HG02623 (cell line): ENCODE data around the gene SLC40A1.

Experiments used
- ATAC-seq: cut with Tn5 transposase; IDR thresholded peaks from one replicate; pipeline ENCODE4 v1.9.1; 2021; ENCODE audit warnings: moderate library complexity; ENCODE audit not compliant: unreplicated experiment

SLC40A1 gene, protein sequence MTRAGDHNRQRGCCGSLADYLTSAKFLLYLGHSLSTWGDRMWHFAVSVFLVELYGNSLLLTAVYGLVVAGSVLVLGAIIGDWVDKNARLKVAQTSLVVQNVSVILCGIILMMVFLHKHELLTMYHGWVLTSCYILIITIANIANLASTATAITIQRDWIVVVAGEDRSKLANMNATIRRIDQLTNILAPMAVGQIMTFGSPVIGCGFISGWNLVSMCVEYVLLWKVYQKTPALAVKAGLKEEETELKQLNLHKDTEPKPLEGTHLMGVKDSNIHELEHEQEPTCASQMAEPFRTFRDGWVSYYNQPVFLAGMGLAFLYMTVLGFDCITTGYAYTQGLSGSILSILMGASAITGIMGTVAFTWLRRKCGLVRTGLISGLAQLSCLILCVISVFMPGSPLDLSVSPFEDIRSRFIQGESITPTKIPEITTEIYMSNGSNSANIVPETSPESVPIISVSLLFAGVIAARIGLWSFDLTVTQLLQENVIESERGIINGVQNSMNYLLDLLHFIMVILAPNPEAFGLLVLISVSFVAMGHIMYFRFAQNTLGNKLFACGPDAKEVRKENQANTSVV

DNA sequence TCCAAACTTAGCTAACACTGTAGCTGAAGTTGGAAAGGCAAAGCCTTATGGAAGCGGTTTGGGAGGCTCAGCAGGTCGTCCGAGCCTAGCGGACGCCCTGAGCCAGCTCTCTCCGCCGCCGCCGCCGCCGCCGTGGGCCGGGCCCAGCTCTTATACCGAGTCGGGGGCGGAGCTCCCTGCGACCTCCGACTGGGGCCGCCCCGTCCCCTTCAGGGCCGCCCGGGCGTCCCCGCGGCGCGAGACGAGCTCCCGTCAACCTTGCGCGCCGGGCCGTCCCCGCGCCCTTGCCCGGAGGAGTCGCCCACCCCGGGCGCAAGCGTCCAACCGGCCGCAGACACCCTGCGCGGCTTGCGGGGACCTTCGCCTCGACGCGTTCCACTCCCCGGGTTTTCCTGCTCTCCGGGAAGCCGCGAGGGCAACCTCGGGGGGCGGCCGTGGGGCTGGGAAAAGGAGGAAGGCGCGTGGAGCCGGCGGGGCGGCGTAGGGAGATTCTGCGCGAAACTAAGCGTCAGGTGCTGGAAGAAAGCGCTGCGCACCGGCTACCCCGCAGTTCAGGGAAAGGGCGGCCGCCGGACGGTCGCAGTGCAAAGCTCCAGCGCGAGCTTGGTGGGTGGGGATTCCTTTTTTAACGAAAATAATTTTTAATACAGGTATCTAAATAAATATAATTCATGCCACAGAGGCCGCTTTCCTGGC is at the start of gene SLC40A1:
Gene SLC40A1 (minus strand): TSS at position 129 of the 696 bp plus-strand sequence. CDS start 326 bp downstream, outside the sequence.
- peak; percentile 64 for ATAC-seq

DNA sequence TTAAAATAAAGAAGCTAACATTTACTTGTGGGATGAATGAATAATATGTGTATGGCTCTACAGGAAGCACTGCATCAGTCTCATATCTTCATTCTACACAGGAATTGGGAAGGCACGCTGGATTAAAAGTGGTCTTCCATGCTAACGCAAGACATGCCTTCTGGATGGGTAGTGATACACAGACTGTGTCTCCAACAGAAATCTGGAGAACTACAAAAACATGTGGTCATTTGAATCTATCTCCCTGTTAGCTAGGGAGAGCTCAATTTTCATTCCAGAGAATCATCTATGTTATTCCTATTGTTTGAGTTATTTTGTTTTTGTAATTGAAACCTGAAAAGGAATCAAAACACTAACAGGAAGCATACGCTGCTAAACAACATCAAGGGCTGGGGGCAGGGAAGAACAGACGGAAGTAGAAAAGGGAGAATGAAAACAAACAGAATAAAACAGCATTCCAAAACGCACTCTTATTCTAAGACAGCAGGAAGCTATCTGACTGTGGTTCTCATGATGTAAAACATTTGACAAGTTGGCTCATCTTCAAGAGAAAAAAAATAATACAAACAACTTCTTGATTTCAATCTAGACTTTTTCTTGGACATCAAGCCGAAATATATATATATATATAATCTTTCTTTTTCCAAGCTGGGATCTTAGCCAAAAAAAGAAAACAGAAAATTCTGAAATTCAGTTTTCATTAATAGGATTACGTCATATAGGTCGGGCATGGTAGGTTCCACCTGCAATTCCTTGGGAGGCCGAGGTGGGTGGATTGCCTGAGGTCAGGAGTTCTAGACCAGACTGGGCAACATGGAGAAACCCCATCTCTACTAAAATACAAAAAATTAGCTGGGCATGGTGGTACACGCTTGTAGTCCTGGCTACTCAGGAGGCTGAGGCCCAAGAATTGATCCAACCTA is 49.2 kb upstream of the SLC40A1 start:
- no peak for ATAC-seq

- ATAC-seq: no peak
Observed at GRCh38 chr2:189628817-189629530, 48.4 kb upstream of the SLC40A1 start.

DNA sequence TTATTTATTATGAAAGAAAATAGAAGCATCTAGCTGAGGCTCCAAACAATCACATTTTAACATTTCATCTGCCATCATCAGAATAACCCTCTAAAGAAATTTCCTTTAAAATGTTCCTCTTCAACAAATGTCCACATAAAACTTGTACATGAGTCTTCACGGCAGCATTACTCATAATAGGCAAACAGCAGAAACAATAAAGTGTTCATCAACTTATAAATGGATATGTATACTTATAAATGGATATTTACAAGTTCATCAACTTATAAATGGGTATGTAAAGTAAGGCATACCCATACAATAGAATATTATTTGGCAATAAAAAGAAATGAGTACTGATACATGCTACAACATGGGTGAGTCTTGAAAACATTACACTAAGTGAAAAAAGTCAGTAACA is 47.2 kb upstream of the SLC40A1 start:
- ATAC-seq: no peak

GRCh38 chr2:189625636-189626035 is 45.0 kb upstream of the SLC40A1 start:
- no peak for ATAC-seq

DNA sequence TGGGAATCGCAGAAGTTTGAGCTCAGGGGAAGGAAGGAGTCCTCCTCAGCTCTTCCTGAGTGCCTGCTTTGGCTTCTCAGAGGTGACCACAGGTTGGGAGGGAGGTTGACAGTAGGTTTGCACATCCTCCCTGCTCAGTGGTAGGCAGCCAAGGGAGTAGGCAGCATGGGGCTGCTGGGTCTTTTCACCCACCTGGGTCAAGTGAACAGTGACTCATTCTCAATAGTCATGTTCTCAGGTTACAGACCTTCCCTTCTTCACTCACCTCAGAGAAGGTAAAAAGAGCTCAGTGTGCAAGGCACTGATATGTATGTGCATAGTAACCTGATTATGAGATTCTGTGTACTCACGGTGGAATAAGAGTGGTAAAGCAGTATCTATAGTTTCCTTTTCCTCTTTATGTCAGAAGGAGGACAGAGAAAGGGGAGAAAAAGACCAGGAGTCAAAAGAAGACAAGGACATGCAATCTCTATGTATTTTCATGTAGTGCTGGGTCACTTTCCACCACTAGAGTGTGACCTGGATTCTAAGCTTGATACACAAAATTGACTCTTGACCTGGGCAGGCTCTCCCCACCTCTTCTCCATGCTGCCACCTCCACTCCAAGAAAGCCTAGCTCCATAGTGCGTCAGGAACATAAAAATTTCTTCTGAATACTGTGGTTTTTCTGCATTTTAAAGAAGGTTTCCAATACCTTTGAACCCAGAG is 44.2 kb upstream of the SLC40A1 start:
- no peak for ATAC-seq

DNA sequence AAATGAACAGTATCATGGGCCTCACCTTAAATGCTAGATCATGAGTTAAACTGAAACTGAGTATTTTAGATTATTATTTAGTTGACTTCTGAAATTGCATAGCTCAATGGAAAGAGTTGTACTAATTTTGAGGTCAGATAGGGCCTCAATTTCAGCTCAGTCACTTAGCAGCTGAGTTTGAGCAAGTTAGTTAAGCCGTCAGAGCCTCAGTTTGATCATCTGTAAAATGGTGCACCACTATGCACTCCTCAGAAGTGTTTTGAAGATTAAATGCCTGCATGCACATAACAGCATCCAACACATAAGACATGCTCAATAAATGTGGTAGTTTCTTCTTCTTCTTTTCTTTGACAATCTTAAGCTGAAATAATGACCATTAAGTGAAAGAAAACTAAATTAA is 42.5 kb upstream of the SLC40A1 start:
- ATAC-seq: no peak

DNA sequence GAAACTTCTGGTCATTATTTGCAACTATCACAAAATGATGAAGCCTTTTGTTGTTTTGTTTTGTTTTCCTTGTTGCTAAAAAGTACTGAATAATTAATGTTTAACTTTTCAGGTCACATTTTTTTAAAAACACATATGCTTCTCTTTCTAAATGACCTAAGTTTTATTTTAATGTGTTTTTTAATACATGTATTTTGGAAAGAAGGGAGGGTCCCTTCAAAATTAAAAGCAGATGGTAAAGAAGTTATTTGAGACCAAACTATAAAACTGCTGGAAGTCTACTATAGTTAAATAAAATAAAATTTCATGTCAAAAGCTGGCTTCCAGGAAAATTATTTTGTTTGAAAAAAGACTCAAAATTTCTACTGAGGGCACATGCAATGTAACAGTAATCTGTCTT is 41.2 kb upstream of the SLC40A1 start:
- no peak for ATAC-seq

DNA sequence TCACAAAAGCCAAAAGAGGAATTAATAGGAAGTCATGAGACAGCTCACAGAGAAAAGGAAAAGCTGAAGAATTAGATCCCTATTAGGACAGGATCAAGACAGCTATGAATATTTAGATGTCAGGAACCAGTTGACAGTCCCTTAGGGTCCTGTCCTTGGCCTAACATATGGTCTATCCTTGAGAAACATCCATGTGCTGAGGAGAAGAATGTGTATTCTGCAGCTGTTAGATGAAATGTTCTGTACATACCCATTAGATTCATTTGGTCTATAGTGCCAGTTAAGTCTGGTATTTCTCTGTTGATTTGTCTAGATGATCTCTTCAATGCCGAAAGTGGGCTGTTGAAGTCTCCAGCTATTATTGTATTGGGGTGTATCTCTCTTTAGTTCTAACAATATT is 37.6 kb upstream of the SLC40A1 start:
- no peak for ATAC-seq

DNA sequence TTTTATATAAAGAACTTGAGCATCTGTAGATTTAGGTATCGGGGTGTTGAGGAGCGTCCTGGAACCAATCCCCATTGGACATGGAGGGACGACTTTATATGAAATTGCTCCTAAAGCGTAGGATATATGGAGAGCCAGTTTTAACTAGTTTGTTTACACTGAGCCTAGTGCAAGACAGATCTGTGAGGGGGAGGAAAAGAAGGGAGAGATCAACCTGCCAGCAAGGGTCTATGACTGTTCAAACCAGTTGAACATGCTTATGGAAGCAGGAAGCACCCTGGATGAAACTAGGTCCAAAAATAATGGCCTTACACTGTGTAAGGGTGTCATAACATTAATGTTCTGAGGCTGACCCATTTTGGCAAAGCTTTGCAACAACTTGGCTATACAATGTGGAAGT is 34.0 kb upstream of the SLC40A1 start:
- ATAC-seq: no peak

- no peak for ATAC-seq
Observed at GRCh38 chr2:189613650-189614420, 33.2 kb upstream of the SLC40A1 start.

- ATAC-seq: no peak
Observed at GRCh38 chr2:189613077-189613636, 32.6 kb upstream of the SLC40A1 start.

DNA sequence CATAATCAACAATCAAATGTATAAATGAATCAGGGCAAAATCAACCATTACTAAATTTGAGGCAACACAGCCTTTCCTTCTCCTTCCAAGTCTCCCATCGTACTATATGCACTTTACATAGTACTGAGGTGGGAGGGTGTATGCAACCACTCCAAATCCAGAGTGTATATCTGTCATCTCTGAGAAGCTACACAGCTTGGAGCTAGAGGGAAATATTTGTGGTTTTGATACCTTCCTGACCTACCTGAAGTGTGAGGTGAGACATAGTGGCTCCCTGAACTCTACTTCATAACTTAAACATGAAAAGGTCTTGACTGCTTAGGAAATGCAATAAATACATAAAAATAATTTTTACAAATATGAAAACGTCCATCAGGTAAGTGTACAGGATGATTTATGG is 30.1 kb upstream of the SLC40A1 start:
- no peak for ATAC-seq

DNA sequence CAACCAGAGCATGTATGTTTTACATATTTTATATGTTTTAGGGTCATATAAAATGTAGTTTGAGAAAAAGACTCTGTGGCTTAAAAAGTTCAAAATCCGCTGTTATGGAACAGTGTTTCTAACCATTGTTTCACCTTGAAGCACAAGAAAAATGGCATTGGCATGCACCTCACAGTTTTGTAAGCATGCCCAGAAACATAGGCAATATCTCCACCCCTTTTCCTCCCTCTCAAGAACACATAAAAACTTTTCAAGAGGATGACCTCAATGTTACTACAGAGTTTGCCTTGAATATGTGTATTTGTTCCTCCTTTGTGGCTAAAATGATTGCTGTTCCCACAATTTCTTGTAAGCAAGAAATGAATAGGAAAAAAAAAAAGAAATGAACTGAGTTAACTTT is 29.3 kb upstream of the SLC40A1 start:
- no peak for ATAC-seq

GRCh38 chr2:189609423-189609816 is 28.8 kb upstream of the SLC40A1 start:
- ATAC-seq: no peak

- no peak for ATAC-seq
Observed at GRCh38 chr2:189608795-189609422, 28.3 kb upstream of the SLC40A1 start.

DNA sequence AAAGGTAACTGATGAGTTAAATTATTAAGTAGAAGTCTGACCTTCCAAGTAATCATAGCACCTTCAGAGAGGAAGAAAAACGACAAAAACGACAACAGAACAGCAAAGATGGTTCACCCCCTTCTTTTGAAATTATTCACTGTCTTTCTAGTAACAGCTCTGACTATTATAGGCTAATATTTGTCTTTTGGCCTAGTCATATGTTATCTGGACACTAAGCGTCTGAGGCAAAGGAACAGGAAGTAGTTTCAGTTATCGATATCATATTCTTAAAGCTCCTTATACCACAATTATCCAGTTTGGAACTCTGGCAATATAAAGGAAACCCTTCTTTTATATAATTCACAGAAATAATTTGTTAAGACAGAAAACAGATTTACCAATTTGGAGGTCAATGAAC is 27.6 kb upstream of the SLC40A1 start:
- ATAC-seq: no peak

- no peak for ATAC-seq
Observed at GRCh38 chr2:189602233-189602632, 21.6 kb upstream of the SLC40A1 start.
